Activated CD4-positive, alpha-beta T cell treated with anti-CD3 and anti-CD28 coated beads, Interleukin-2, amount 50 U/mL, for 24 hours (primary cell): ENCODE results near the gene HELQ.
A peak's percentile ranks its signal among the peaks of the same experiment; 100 is the strongest.
"Not testable (repeated sequence)": the region's sequence is repeated elsewhere in the genome, so short reads cannot be mapped to it uniquely, and the experiment has no call there.

Experiments
- DNase-seq, 2 donors: peaks; one replicate each; pipeline ENCODE4 v3.0.0-alpha.2; 2020; ENCODE audit warnings: low read depth in 1 of 2, low spot score in 1 of 2

The HELQ gene, protein sequence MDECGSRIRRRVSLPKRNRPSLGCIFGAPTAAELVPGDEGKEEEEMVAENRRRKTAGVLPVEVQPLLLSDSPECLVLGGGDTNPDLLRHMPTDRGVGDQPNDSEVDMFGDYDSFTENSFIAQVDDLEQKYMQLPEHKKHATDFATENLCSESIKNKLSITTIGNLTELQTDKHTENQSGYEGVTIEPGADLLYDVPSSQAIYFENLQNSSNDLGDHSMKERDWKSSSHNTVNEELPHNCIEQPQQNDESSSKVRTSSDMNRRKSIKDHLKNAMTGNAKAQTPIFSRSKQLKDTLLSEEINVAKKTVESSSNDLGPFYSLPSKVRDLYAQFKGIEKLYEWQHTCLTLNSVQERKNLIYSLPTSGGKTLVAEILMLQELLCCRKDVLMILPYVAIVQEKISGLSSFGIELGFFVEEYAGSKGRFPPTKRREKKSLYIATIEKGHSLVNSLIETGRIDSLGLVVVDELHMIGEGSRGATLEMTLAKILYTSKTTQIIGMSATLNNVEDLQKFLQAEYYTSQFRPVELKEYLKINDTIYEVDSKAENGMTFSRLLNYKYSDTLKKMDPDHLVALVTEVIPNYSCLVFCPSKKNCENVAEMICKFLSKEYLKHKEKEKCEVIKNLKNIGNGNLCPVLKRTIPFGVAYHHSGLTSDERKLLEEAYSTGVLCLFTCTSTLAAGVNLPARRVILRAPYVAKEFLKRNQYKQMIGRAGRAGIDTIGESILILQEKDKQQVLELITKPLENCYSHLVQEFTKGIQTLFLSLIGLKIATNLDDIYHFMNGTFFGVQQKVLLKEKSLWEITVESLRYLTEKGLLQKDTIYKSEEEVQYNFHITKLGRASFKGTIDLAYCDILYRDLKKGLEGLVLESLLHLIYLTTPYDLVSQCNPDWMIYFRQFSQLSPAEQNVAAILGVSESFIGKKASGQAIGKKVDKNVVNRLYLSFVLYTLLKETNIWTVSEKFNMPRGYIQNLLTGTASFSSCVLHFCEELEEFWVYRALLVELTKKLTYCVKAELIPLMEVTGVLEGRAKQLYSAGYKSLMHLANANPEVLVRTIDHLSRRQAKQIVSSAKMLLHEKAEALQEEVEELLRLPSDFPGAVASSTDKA

DNA sequence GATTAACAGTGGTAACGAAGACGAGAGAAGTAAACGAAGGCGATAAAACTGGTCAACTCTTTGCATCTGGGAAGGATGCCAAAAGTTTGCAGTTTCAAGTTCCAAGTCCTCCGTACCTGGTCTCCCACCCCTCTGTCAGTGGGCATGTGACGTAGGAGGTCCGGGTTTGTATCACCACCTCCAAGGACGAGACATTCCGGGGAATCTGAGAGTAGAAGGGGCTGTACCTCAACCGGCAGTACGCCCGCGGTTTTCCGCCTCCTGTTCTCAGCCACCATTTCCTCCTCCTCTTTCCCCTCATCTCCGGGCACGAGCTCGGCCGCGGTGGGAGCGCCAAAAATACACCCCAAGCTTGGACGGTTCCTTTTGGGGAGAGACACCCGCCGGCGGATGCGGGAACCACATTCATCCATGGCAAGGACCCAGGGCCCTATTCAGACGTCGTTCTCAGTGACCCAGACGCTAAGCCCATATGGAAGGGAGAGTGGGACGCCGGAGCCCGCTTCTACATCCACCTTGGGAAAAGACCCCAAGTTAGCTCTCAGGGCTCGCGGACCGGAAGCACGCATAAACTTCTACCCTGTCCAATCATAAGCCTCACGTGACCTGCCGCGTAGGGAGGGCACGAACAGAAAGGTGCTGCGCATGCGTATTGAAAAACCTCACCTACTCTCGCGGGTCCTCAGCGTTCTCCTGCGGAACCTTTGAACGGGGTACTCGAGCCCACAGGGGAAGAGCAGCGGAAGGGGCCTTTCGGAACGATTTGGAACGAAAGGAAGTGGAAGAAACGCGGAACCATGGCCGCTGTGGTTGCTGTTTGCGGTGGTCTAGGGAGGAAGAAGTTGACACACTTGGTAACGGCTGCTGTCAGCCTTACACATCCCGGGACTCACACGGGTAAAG, at the start of gene HELQ, which contains the start of gene MRPS18C:
Gene HELQ (minus strand): TSS at position 543 of the 903 bp plus-strand sequence. CDS start 130 bp downstream, at position 413.
Gene MRPS18C (plus strand): TSS at position 778 of the 903 bp plus-strand sequence. CDS start 20 bp downstream, at position 798.
- peak; percentile 82 to 96 for DNase-seq

DNA sequence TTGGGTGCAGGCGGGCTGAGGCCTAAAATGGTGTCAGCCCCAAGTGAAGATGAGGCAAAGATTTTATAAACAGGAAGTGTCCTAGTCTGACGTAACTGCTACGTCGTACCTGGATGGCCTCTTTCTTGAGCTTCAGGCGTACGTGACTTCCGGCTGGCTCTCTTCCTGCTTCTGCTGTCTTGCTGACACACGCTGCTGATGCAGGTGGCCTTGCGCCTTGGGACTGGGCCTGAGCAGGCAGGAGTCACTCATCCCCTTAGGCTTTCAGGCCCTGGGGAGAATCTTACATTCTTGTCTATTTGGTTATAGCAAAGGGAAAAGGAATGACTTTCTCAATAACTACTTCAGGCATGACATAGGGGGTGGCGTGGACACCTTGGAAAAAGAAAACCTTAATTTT, 49.4 kb upstream of the HELQ start:
- no peak for DNase-seq

DNA sequence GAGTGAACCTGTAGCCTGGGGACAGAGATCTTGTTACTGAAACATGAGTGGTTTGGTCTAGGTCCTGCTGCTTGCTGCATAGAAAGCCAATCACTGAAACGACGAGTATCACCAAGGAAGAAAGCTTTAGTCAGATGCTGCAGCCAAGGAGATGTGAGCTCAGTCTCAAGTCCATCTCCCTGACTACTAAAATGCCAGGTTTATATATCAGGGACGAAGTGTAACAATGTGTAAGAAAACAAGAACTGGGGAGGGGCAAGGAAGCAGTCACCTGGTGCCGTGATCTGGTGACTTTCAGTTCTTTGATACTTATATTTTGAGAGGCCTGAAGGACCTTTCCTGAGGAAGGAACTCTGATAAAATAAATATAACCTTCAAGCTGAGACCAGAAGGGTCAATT, 48.9 kb upstream of the HELQ start:
- no peak for DNase-seq

DNA sequence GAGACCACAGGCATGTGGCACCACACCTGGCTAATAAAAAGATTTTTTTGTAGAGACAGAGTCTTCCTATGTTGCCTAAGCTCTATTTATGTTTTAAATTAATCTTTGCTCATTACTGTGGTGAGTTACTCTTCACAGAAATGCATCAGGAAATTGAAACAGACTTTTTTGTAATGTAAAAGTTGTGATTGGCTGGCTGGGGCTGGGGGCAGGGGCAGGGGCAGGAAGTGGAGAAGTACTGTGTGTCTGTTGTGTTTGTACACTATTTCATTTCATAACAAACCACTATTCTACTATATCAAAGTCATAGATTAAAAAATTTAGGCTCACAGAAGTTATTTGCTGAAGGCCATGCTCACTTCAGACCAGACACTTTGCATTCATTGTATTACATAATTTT, 48.4 kb upstream of the HELQ start:
- DNase-seq: no peak

DNA sequence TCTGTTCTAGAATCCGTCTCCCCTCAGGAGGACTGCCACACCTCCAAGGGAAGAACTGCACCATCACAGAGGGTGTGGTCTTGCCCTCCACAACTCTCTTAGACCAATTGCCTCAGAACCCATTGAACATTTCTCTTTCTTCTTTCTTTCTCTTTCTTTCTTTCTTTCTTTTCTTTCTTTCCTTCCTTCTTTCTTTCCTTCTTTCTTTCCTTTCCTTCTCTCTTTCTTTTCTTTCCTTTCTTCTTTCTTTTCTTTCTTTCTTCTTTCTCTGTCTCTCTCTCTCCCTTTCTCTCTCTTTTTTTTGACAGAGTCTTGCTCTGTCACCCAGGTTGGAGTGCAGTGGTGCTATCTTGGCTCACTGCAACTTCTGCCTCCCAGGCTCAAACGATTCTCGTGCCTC, 46.0 kb upstream of the HELQ start:
- DNase-seq: not testable (repeated sequence)

DNA sequence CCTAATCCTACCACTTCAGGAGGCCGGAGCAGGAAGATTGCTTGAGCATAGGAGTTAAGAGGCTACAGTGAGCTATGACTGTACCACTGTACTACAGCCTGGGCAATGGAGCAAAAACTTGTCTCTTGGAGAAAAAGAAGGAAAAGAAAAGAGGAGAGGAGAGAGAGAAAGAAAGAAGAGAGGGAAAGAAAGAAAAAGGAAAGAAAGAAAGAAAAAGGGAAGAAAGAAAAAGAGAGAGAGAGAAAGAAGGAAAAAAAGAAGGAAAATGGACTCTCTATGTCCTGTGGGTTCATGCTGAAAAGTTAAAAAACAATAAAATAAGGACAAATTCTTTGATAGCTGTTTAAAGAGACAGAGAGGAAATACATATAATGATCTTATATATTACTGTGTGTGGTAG, 42.6 kb upstream of the HELQ start:
- no peak for DNase-seq

DNA sequence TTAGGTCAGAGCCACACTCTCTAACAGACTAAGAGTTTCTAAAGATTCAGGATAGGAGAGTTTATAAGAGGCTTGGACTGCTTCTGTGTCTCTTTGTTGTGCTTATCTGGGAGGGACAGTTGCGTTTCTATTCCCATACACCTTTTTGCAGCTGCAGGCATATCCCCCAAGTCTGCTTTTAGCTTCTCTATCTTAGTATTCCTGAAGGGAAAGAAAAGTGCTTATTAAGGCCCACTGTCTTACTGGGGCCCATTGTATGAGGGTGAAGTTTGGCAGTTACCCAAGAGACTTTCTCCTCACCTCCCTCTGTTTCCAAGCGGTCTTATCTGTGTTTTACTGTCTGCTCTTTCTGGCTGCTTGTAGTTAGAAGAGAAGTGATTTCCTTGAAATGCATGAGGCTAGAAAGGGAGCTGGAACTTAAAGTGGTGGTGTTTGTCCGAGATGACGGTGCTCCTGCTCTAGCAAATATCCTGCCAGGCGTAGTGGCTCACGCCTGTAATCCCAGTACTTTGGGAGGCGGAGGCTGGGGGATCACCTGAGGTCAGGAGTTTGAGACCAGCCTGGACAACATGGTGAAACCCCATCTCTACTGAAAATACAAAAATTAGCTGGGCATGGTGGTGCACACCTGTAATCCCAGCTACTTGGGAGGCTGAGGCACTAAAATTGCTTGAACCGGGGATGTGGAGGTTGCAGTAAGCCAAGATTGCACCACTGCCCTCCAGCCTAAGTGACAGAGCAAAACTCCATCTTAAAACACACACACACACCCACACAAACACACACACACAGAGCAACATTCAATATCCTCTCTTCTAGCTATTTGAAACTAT, 40.7 kb upstream of the HELQ start:
- not testable (repeated sequence) for DNase-seq

DNA sequence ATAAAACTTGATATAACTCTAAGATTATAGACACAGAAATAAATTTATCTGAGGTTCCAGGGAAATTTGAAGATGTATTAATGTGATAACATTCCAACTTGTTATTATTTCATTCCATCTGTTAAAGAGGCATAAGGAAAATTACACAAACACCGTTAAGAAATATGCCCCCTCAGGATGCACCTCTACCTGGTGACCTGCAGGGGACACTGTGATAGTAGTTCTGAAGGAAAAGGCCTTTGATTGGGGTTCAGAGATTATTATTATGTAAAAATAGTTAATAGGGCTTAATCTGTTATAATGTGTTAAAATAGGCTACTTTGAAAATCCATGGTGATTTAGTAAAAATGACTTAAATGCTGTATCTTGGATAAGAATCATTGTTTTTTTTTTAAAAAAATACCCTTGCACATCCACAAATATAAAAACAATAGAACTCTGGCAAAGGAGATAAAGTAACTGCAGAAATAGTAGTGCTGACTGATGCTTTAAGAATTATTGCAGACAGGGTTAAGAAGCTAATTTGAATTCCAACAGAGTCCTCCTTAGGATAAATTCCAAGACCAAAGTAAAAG, 35.3 kb upstream of the HELQ start:
- peak in 1 of 2 donors; percentile 10 for DNase-seq

DNA sequence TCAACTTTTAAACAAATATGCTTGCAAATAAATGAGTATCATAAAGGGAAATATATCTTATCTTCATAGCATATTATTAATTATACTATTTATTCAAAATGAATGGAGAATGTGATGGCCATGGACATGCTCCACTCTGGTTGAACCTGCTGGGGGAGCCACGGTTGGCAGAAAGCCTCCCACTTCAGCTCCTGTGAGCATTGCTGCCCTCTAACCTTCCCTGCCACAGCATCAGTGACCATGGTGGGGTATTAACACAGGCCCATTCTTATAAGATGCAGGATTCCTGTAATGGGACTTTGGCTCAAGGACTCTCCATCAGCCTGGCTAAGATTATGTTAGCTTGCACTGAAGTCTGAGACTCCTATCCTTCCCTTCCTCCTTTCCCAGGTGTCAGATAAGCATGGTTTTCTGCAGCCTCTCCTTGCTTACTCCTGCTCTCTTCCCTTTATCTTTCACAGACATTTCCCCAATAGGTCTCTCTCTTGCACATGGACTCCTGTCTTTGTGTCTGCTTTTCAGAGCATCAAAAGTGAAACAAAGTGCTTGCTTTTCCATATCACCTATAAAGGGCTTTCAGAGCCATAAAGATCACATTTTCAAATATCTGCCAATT, 34.2 kb upstream of the HELQ start:
- DNase-seq: no peak

DNA sequence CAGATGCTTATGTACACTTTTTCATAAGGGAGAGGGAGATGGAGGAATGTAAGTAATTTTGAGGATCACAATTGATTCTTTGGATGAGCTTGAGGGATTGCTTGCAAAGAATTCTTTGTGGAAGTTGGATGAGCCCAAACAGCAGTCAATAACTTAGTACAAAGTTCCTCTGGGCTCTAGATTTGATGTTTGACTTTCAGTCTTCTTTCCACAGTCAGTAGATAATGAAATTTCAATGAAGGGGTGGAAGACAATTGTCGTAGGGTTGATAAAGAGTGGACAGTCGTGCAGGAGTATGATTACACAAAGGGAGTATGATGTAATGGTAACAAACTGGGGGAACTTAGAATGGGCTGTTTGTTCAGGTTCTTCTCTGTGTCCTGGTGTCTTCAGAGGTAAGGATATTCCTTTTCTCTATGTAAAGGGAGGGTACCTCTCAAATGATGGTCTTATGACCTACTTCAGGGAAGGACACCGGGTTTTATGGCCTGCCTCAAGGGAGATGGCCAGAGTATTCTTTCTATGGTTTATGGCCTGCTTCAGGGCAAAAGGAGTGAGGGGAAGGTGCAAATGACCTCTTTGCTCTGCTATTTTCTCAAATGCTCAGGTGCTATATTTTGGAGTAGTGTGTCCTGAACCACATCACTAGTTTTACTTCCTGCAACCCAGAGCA, 31.0 kb upstream of the HELQ start:
- no peak for DNase-seq

DNA sequence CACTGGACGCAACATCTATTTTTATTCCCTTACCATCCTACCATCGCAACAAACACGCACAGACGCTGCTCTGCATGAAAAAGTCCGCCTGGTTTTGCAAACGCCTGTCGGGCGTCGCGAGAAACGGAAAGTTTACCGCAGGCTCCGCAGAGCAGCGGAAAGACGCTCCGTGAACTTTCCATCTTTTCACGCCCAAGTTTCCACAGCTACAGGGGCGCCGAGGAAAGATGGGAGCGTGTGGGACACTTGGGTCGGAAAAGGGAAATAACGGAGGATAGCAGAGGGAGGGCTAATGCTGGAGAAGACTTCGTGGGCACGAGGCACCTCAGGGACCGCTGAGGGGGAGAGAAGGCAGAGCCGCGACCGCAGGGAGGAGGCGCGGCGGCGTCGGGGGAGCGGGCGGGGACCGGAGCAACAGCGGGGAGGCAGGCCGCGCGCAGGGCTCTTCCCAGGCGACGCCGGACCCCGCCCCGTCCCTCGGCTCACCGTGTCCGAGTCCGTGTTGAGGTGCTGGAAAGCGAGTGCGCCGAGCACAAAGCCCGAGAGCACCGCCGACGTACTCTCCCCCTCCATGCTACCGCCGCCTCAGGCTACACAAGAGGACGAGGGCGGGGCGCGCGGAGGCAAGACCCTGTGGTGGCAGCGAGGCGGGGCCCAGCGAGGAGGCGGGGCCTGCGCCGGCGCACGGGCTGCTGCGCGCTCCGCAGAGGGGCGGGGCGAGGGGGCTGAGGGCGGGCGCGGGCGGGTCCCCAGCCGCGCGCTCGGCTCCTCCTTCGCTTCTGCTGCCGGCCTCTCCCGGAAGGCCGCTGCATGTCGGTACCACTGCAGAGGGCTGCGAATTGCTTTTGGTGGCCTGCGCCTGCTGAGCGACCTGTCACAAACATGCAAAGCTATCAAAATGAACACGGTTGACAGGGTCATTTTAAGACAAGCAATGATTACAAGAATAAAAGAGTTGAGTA, 29.2 kb upstream of the HELQ start, which contains the start of gene ABRAXAS1:
Gene ABRAXAS1 (minus strand): TSS at position 601 of the 962 bp plus-strand sequence. CDS start 28 bp downstream, at position 573.
- DNase-seq: peak; percentile 85 to 88

DNA sequence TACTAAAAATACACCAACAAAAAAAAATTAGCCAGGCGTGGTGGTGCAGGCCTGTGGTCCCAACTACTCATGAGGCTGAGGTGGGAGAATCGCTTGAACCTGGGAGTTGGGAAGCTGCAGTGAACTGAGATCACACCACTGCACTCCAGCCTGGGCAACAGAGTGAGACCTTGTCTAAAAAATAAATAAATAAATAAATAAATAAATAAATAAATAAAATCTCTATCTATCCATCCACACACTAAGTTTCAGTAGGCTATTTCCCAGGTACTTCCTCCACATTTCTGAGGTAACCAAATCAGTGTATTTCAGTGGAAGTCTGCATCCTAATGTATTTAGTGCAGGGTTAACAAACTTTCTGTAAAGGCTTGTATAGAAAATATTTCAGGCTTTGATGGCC, 18.3 kb upstream of the HELQ start:
- DNase-seq: no peak

DNA sequence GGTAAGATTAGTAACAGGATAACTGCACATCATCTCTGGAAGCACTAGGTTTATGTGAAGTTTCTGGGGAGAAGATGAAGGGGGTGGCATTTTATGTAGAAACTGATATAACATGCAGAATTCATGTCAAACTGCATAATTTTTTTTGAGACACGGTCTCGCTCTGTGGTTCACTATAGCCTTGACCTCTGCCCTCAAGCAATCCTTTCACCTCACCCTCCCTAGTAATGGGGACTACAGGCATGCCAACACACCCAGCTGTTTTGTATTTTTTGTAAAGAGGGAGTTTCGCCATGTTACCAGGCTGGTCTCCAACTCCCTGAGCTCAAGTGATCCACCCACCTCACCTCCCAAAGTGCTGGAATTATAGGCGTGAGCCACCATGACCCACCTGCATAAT, 17.8 kb upstream of the HELQ start:
- DNase-seq: no peak

DNA sequence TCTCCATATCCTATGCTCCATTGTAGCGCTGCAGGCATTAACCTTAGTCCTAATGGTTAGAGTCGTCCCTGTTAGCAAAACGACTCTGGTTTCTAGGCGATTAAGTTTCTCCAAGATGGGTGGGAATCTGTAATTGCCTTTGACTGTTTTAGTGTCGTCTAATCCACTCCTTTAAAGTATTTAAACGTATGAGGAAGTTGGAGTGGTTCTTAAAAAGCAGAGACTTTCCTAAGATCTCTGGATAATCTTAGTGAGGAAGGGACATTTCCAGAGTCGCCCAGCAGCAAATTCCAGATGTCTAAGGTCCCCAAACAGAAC, 520 bp upstream of the HELQ start:
- DNase-seq: no peak

DNA sequence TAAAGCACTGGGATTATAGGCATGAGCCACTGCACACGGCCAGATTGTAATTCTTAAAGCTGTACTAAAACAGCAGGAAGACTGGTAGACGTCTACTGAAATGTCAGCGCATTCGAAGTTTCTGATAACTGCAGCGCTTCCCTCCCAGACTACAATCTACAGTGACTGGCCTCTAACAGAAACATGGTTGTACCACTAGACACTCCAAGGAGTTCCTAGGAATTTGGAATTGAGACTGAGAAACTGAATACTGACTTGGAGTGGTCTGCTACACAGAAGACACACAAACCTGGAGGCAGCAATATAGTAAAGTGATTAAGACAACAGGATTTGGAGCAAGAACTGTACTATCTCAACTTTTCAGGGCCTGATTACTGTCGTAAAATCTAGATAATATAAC, 937 bp downstream of the HELQ start:
- DNase-seq: no peak

DNA sequence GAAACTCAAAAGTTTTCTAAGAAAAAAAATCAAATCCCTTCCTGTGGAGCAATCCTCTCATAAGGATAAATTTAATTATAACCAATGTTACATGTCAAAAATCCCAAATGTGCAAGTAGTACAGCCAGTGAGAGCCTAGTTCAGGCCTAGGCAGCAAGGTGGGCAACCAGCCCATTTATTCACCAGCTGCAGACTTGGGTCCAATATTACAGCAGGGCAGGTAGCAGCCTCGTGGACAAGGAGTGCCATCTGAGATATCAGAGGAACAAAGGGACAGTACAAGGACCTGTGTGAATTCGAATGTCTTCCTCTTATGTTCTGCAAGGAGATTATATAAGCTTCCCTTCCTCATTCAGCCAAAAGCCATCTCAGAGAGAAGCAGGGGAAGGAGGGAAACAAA, 6.6 kb downstream of the HELQ start:
- DNase-seq: no peak

DNA sequence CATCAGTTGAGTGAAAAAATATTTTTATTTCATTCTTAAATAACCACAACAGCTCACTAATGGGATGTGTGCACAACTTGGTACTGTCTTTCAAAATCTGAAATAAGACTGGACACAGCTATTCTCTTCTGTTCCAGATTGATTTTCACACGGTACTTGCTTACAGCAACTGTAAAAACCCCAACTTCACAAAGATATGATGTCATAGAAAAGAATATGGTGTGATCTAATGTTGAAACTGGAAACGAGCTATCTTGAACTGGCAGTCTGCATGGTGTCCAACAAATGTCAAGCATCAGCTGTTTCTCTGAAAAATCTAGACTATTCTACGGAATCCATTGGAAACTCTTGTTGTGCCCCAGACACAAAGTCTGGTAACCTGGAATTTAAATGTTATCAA, 14.7 kb downstream of the HELQ start:
- DNase-seq: no peak
